A673 (cell line): ENCODE results near the gene SEBOX.
"Not testable (repeated sequence)": the region's sequence is repeated elsewhere in the genome, so short reads cannot be mapped to it uniquely, and the experiment has no call there.

Experiments used
- EZH2 ChIP-seq: fragments of 200-600 bp; sonication (generic); IDR thresholded peaks from 2 replicates; pipeline ENCODE4 v1.6.1; 2017; ENCODE audit warnings: borderline replicate concordance, low read depth, mild to moderate bottlenecking, mixed read lengths, antibody characterized with exemption, low read length; ENCODE audit not compliant: poor library complexity, severe bottlenecking
- TF ChIP-seq, protein P1 (sequence below): fragments of 300-800, 200-600 bp; sonication (generic); conservative IDR thresholded peaks from 2 replicates; pipeline ENCODE4 v1.5.1; 2017; ENCODE audit warnings: low read depth, mild to moderate bottlenecking, antibody characterized with exemption, low read length, moderate library complexity, mixed read lengths

DNA sequence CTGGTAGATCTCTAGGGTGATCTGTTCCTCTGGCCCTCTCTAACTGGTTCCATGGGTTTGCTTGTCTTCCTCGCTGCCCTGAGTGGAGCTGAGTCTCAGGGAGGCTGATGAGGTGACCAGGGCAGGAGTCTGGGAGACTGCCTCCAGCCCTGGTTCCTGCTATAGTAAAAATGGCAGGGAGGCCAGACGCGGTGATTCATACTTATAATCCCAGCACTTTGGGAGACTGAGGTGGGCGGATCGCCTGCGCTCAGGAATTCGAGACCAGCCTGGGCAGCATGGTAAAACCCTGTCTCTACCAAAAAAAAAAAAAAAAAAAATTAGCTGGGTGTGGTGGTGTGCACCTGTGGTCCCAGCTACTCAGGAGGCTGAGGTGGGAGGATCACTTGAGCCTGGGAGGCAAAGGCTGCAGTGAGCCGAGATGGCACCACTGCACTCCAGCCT, 26.2 kb downstream of the SEBOX start:
- TF ChIP-seq, protein P1, sequence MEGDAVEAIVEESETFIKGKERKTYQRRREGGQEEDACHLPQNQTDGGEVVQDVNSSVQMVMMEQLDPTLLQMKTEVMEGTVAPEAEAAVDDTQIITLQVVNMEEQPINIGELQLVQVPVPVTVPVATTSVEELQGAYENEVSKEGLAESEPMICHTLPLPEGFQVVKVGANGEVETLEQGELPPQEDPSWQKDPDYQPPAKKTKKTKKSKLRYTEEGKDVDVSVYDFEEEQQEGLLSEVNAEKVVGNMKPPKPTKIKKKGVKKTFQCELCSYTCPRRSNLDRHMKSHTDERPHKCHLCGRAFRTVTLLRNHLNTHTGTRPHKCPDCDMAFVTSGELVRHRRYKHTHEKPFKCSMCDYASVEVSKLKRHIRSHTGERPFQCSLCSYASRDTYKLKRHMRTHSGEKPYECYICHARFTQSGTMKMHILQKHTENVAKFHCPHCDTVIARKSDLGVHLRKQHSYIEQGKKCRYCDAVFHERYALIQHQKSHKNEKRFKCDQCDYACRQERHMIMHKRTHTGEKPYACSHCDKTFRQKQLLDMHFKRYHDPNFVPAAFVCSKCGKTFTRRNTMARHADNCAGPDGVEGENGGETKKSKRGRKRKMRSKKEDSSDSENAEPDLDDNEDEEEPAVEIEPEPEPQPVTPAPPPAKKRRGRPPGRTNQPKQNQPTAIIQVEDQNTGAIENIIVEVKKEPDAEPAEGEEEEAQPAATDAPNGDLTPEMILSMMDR, result not testable (repeated sequence)
- not testable (repeated sequence) for TF ChIP-seq EZH2
